ENCODE data around the gene EHD1. TPM values are rescaled to one million over a fixed set of nuclear protein-coding genes. Genes with fewer than 3 reads are reported as not detected.

EHD1 gene
- total RNA-seq, 1 donor from 2014 or later: 19.8 TPM

GRCh38 chr11:64878223-64878493 is 263 bp downstream of the EHD1 start:
- H3K4me3 Mint-ChIP-seq: peak overlapping the region; percentile 98
- H3K9ac ChIP-seq: peak overlapping the region; percentile 43
- no peak overlapping the region for H3K27ac ChIP-seq
- no peak for DNase-seq (ENCODE audit: low spot score)
- H3K9me3 Mint-ChIP-seq: no peaks in the 10 kb centered on the region
- H2AFZ ChIP-seq (replicated peaks): peak overlapping the region; percentile 90
- H3K36me3 Mint-ChIP-seq: peaks cover 2% of the 10 kb centered on the region
- peaks cover 5% of the 10 kb centered on the region for H3K27me3 Mint-ChIP-seq (ENCODE audit: insufficient read depth, low read depth)
- H3K27ac Mint-ChIP-seq: no peak overlapping the region
- H3K27me3 ChIP-seq: no peaks in the 10 kb centered on the region
- TF ChIP-seq EZH2 (IDR thresholded peaks at IDR 0.05) (peak; percentile 34), EZH2phosphoT487 (IDR thresholded peaks at IDR 0.05) (no peak)
- H3K4me2 ChIP-seq: peak overlapping the region; percentile 88
- peaks cover 18% of the 10 kb centered on the region for H3K4me1 ChIP-seq
- peaks cover 24% of the 10 kb centered on the region for H4K20me1 ChIP-seq (ENCODE audit: low read depth)
- peaks cover 15% of the 10 kb centered on the region for H3F3A ChIP-seq (ENCODE audit: low read depth)
- peaks cover 52% of the 10 kb centered on the region for H3K4me1 Mint-ChIP-seq
- H3K9me3 ChIP-seq (ENCODE audit: low read depth): no peaks in the 10 kb centered on the region
- no peaks in the 10 kb centered on the region for H3K36me3 ChIP-seq
- H3K79me2 ChIP-seq (ENCODE audit: low read depth): peaks cover 17% of the 10 kb centered on the region
- H3K4me3 ChIP-seq: peak overlapping the region; percentile 88

- no peaks in the 10 kb centered on the region for H3K36me3 ChIP-seq
- H3K27ac Mint-ChIP-seq: peak overlapping the region; percentile 90
- H3K36me3 Mint-ChIP-seq: peaks cover 6% of the 10 kb centered on the region
- H3K4me2 ChIP-seq: peak overlapping the region; percentile 88
- H3K79me2 ChIP-seq (ENCODE audit: low read depth): peaks cover 17% of the 10 kb centered on the region
- peaks cover 24% of the 10 kb centered on the region for H4K20me1 ChIP-seq (ENCODE audit: low read depth)
- no peaks in the 10 kb centered on the region for H3K27me3 ChIP-seq
- peaks cover 18% of the 10 kb centered on the region for H3K4me1 ChIP-seq
- peak overlapping the region; percentile 43 for H3K9ac ChIP-seq
- peaks cover 15% of the 10 kb centered on the region for H3F3A ChIP-seq (ENCODE audit: low read depth)
- H3K27ac ChIP-seq: no peak overlapping the region
- H3K27me3 Mint-ChIP-seq (ENCODE audit: insufficient read depth, low read depth): peaks cover 5% of the 10 kb centered on the region
- H3K9me3 Mint-ChIP-seq: no peaks in the 10 kb centered on the region
- H3K4me3 ChIP-seq: peak overlapping the region; percentile 88
- H3K4me3 Mint-ChIP-seq: peak overlapping the region; percentile 98
- no peaks in the 10 kb centered on the region for H3K9me3 ChIP-seq (ENCODE audit: low read depth)
- DNase-seq (ENCODE audit: low spot score): peak; percentile 48
- peak overlapping the region; percentile 90 for H2AFZ ChIP-seq (replicated peaks)
- peaks cover 52% of the 10 kb centered on the region for H3K4me1 Mint-ChIP-seq
- TF ChIP-seq, protein P1, sequence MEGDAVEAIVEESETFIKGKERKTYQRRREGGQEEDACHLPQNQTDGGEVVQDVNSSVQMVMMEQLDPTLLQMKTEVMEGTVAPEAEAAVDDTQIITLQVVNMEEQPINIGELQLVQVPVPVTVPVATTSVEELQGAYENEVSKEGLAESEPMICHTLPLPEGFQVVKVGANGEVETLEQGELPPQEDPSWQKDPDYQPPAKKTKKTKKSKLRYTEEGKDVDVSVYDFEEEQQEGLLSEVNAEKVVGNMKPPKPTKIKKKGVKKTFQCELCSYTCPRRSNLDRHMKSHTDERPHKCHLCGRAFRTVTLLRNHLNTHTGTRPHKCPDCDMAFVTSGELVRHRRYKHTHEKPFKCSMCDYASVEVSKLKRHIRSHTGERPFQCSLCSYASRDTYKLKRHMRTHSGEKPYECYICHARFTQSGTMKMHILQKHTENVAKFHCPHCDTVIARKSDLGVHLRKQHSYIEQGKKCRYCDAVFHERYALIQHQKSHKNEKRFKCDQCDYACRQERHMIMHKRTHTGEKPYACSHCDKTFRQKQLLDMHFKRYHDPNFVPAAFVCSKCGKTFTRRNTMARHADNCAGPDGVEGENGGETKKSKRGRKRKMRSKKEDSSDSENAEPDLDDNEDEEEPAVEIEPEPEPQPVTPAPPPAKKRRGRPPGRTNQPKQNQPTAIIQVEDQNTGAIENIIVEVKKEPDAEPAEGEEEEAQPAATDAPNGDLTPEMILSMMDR (IDR thresholded peaks at IDR 0.05): no peak
- TF ChIP-seq EZH2phosphoT487 (IDR thresholded peaks at IDR 0.05) (no peak), EZH2 (IDR thresholded peaks at IDR 0.05) (no peak)
Observed at GRCh38 chr11:64877390-64878222, 815 bp downstream of the EHD1 start.

DNA sequence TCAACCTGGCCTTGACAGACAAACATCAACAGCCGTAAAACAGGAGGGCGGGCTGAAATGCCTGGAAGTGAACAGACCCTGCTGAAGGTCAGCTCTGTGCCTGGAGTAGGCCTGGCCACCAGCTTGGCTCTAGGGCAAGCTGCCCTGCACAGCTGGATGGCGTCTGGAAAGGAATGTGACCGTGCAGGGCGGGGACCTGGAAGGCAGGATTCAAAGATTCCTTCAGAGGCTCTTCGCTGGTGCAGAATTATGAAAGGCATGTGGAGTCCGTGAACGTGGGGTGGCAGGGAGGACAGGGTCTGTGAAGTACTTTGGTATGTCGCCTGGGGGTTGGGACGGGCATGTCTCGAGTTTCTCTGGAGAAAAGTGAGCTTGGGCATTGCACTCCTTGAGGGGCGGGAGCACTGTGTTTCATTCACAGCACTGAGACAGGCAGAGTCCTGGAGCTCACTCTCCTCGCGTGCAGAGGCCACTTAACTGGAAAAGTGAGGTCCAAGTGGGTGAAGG is 1.5 kb downstream of the EHD1 start:
- Histone ChIP-seq H3K4me2 (peak overlapping the region; percentile 88), H3K79me2 (ENCODE audit: low read depth) (peaks cover 17% of the 10 kb centered on the region), H4K20me1 (ENCODE audit: low read depth) (peaks cover 24% of the 10 kb centered on the region), H3K27me3 (no peaks in the 10 kb centered on the region), H3K36me3 (no peaks in the 10 kb centered on the region), H3K9me3 (ENCODE audit: low read depth) (no peaks in the 10 kb centered on the region), H3K9ac (peak overlapping the region; percentile 43), H3F3A (ENCODE audit: low read depth) (peaks cover 15% of the 10 kb centered on the region), H3K27ac (no peak overlapping the region), H3K4me1 (peaks cover 18% of the 10 kb centered on the region), H3K4me3 (peak overlapping the region; percentile 88), H2AFZ (replicated peaks) (no peak overlapping the region)
- no peak for TF ChIP-seq EZH2phosphoT487 (IDR thresholded peaks at IDR 0.05)
- TF ChIP-seq, protein P1 (IDR thresholded peaks at IDR 0.05): no peak
- no peak for TF ChIP-seq EZH2 (IDR thresholded peaks at IDR 0.05)
- Mint-ChIP-seq H3K27me3 (ENCODE audit: insufficient read depth, low read depth) (peaks cover 5% of the 10 kb centered on the region), H3K4me1 (peaks cover 53% of the 10 kb centered on the region), H3K4me3 (peak overlapping the region; percentile 98), H3K36me3 (peaks cover 6% of the 10 kb centered on the region), H3K27ac (peak overlapping the region; percentile 67), H3K9me3 (no peaks in the 10 kb centered on the region)
- peak; percentile 49 for DNase-seq (ENCODE audit: low spot score)

Measured in neural progenitor cell (in vitro differentiated cells).